Ishikawa (cell line): ENCODE results near the gene MAPK9.

Experiments used
- CEBPB ChIP-seq: IDR thresholded peaks from 2 replicates; pipeline ENCODE4 v1.6.1; 2012
- CREB1 ChIP-seq: IDR thresholded peaks from 2 replicates; pipeline ENCODE4 v1.6.1; 2012; ENCODE audit warnings: low read depth
- EGR1 ChIP-seq: IDR thresholded peaks from 2 replicates; pipeline ENCODE4 v1.6.1; 2012
- EP300 ChIP-seq: IDR thresholded peaks from 2 replicates; pipeline ENCODE4 v1.6.1; 2012; ENCODE audit warnings: borderline replicate concordance
- FOXM1 ChIP-seq: IDR thresholded peaks from 2 replicates; pipeline ENCODE4 v1.6.1; 2012; ENCODE audit warnings: low read depth, borderline replicate concordance
- NFIC ChIP-seq: IDR thresholded peaks from 2 replicates; pipeline ENCODE4 v1.6.1; 2012
- RAD21 ChIP-seq: IDR thresholded peaks from 2 replicates; pipeline ENCODE4 v1.6.1; 2012; ENCODE audit warnings: low read depth
- TAF1 ChIP-seq: IDR thresholded peaks from 2 replicates; pipeline ENCODE4 v1.6.1; 2012; ENCODE audit warnings: low read depth, mild to moderate bottlenecking
- TCF12 ChIP-seq: IDR thresholded peaks from 2 replicates; pipeline ENCODE4 v1.6.1; 2012; ENCODE audit warnings: low read depth
- TEAD4 ChIP-seq: IDR thresholded peaks from 2 replicates; pipeline ENCODE4 v1.6.1; 2012
- YY1 ChIP-seq: IDR thresholded peaks from 2 replicates; pipeline ENCODE4 v1.6.1; 2012; ENCODE audit warnings: low read depth
- ZBTB7A ChIP-seq: IDR thresholded peaks from 2 replicates; pipeline ENCODE4 v1.6.1; 2012; ENCODE audit warnings: low read depth
- TF ChIP-seq, protein P1 (sequence below): IDR thresholded peaks from 2 replicates; pipeline ENCODE4 v1.6.1; 2012
- TF ChIP-seq, protein P2 (sequence below): IDR thresholded peaks from 2 replicates; pipeline ENCODE4 v1.6.1; 2012
- TF ChIP-seq, protein P3 (sequence below): IDR thresholded peaks from 2 replicates; pipeline ENCODE4 v1.6.1; 2012; ENCODE audit warnings: low read depth, mild to moderate bottlenecking

Gene MAPK9

DNA sequence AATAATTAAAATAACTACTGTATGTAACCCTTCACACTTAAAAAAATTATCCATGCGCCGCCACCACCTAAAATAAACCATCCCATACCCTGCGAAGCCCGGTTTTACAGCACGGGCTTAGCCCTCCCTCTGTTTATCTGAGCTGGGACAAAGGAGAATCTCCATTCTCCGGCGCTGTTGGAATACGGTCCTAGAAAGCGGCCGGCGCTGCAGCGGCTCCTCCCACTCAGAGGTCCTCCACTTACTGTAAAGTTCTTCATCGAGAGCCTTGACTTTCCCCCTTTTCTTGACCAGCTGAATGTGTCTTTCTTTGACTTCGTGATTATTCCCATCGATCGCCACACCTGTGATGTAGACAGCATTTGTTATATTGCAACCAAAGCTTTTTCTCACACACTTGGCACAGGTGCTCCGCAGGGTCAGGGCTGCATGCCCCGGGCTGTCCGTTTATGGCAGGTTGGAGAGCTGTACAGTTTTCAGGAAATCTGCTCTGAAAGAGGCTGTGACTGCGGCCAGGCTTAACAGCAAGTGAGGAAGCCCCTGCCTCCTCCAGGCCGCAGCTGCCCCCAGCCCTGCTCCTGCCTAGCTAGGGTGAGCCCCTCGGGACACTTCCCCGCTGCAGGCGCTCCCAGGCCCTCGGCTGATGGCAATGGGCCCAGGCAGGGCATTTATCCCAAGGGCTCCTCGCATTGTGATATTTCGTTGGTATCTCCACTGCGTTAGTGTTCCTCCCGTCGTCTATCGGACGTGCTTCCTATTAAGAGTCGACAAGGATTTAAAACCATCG, 44.5 kb upstream of the MAPK9 start:
- TF ChIP-seq CREB1 (no peak), FOXM1 (no peak), TEAD4 (no peak), TAF1 (no peak), YY1 (no peak), EGR1 (no peak), EP300 (no peak), CEBPB (no peak), NFIC (no peak), RAD21 (no peak), ZBTB7A (no peak), TCF12 (no peak)
- TF ChIP-seq, protein P1, sequence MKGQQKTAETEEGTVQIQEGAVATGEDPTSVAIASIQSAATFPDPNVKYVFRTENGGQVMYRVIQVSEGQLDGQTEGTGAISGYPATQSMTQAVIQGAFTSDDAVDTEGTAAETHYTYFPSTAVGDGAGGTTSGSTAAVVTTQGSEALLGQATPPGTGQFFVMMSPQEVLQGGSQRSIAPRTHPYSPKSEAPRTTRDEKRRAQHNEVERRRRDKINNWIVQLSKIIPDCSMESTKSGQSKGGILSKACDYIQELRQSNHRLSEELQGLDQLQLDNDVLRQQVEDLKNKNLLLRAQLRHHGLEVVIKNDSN: no peak
- TF ChIP-seq, protein P2, sequence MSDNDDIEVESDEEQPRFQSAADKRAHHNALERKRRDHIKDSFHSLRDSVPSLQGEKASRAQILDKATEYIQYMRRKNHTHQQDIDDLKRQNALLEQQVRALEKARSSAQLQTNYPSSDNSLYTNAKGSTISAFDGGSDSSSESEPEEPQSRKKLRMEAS: no peak
- TF ChIP-seq, protein P3, sequence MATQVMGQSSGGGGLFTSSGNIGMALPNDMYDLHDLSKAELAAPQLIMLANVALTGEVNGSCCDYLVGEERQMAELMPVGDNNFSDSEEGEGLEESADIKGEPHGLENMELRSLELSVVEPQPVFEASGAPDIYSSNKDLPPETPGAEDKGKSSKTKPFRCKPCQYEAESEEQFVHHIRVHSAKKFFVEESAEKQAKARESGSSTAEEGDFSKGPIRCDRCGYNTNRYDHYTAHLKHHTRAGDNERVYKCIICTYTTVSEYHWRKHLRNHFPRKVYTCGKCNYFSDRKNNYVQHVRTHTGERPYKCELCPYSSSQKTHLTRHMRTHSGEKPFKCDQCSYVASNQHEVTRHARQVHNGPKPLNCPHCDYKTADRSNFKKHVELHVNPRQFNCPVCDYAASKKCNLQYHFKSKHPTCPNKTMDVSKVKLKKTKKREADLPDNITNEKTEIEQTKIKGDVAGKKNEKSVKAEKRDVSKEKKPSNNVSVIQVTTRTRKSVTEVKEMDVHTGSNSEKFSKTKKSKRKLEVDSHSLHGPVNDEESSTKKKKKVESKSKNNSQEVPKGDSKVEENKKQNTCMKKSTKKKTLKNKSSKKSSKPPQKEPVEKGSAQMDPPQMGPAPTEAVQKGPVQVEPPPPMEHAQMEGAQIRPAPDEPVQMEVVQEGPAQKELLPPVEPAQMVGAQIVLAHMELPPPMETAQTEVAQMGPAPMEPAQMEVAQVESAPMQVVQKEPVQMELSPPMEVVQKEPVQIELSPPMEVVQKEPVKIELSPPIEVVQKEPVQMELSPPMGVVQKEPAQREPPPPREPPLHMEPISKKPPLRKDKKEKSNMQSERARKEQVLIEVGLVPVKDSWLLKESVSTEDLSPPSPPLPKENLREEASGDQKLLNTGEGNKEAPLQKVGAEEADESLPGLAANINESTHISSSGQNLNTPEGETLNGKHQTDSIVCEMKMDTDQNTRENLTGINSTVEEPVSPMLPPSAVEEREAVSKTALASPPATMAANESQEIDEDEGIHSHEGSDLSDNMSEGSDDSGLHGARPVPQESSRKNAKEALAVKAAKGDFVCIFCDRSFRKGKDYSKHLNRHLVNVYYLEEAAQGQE: no peak

DNA sequence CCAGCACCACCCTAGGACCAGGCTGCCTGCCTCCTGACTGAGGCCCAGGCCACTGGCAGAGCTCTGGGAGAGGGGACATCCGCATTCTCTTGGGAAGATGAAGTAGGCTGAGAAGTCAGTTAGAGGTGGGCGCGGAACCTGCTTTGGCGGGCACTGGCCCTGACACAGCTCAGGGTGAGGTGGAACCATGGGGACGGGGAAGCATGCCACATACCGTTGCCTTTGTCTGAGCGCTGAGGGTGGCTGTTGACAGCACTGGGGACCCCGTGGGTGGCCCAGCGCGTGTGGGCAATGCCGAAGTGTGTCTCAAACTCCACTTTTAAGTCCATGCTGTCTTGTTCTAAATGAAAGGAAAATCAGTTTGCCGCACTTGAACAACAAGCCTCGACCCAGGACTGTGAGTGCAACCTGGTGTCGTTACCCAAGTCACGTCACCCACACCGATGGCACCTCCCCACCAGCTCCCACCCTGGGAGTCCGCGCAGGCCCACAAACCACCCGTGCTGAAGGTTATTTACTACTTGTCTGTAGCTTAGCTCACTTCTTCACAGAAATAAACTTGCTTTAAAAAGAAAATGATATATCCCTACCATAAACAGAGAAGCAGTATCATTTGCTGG, 43.8 kb upstream of the MAPK9 start:
- no peak for TF ChIP-seq EP300
- no peak for TF ChIP-seq YY1
- TF ChIP-seq, protein P3: no peak
- TF ChIP-seq FOXM1: no peak
- TF ChIP-seq, protein P2: no peak
- no peak for TF ChIP-seq ZBTB7A
- no peak for TF ChIP-seq NFIC
- TF ChIP-seq RAD21: no peak
- TF ChIP-seq TCF12: no peak
- no peak for TF ChIP-seq CEBPB
- TF ChIP-seq CREB1: no peak
- no peak for TF ChIP-seq TAF1
- no peak for TF ChIP-seq EGR1
- TF ChIP-seq, protein P1: no peak
- no peak for TF ChIP-seq TEAD4

DNA sequence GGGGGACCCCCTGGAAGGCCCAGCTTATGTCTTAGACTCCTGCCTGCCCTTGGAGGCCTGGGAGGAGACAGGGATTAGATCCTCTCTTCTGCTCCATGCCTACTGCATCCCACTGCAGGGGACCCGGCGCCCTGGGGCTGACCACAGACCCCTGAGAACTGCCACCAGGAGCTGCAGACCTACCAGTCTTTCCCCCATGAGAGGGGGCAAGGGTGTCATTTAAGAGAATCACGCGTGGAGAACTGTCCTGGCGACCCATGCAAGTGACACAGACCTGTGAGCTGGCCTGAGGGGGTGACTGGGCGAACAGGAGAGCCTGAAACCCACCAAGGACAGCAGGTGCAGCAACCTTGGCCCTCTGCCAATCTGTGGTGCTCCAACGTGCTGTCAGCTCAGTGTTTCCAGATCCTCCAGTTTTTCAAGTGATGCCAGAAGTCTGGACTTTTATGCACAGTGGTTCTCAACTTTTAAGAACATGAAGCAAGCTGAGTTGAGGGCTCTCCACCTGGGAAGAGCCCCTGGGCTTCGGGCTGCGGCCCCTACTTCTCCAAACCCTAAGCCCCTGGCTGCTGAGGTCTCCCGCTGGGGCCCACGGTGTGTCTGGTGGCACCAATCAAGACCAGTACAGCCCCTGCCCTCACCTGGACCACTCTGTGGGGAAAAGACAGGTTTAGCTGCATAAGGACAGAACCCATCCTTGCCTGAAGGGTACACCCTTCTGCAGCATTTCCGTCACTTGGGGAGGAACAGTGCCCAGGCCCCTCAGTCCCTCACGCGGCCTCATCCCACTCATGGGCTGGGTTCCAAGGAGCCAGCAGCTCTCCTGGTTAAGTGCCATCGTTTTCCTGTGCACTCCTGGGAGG, 43.1 kb upstream of the MAPK9 start:
- no peak for TF ChIP-seq CEBPB
- TF ChIP-seq, protein P2: no peak

DNA sequence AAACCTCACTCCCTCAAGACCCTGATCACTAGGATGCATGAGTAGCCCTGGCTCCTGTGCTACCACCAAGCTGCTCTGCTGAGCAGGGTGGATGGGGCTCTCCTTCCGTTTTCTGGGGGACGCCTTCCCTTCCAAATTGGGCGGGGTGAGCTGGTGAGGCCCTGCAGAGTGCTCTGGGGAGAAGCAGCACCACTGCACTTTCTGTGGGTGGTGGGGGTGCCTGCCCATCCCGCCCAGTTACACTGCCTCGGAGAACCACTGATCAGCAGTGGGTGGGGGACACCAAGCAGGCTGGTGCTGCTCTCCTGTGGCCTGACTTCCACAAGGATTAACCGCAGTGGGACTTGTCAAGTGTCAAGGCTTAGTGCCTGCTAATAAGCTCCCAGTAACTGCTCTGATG, 42.3 kb upstream of the MAPK9 start:
- TF ChIP-seq, protein P1: no peak
- TF ChIP-seq FOXM1 (no peak), RAD21 (no peak), TCF12 (no peak), EP300 (no peak), NFIC (no peak), YY1 (no peak), CREB1 (no peak), EGR1 (no peak), ZBTB7A (no peak), TAF1 (no peak), CEBPB (no peak), TEAD4 (no peak)
- TF ChIP-seq, protein P3: no peak
- TF ChIP-seq, protein P2: no peak
